GM23338 (cell line): ENCODE data around the gene MBD3L2.
"Not testable (repeated sequence)": the region's sequence is repeated elsewhere in the genome, so short reads cannot be mapped to it uniquely, and the experiment has no call there.

Experiments
- EZH2 ChIP-seq: fragments of 200-600 bp; sonication (generic); IDR thresholded peaks from one replicate; pipeline ENCODE4 v1.8.0; 2017; ENCODE audit warnings: antibody characterized with exemption, mild to moderate bottlenecking, low read depth; ENCODE audit not compliant: unreplicated experiment
- EZH2phosphoT487 ChIP-seq: fragments of 200-600 bp; sonication (generic); IDR thresholded peaks from one replicate; pipeline ENCODE4 v1.8.1; 2018; ENCODE audit warnings: antibody characterized with exemption; ENCODE audit not compliant: unreplicated experiment
- POLR2AphosphoS5 ChIP-seq: IDR thresholded peaks from 2 replicates; pipeline ENCODE4 v1.6.1; 2016; ENCODE audit warnings: antibody characterized with exemption, low read depth
- TF ChIP-seq, protein P1 (sequence below), 2 experiments: fragments of 200-600 bp in 1 of 2; sonication (generic) in 1 of 2; conservative IDR thresholded peaks; 2 replicates each; pipeline versions ENCODE4 v1.5.1 to v1.6.1; 2016 to 2017; ENCODE audit warnings: antibody characterized with exemption in 2 of 2, low read depth in 2 of 2, mild to moderate bottlenecking in 2 of 2, moderate library complexity in 1 of 2
- TF ChIP-seq, protein P2 (sequence below): IDR thresholded peaks from one replicate; pipeline ENCODE4 v1.6.1; 2018; ENCODE audit warnings: antibody characterized with exemption; ENCODE audit not compliant: unreplicated experiment

DNA sequence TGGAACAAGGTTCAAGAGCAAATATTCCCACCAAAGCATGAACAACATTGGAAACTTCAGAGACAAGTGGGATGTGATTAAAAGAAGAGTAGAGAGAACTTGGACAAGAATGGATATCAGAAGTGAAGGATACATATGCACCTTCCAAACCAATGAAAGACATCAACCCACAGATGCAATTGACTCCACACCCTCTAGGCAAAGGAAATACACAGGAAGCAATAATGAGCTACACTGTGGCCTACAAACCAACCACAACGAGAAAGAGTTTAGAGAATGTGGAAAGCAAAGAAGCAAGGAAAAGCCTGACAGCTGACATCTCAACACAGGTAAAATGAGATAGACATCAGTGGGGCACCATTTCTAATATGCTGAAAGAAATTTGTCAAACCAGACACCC is 20.3 kb upstream of the MBD3L2 start:
- TF ChIP-seq, protein P1, sequence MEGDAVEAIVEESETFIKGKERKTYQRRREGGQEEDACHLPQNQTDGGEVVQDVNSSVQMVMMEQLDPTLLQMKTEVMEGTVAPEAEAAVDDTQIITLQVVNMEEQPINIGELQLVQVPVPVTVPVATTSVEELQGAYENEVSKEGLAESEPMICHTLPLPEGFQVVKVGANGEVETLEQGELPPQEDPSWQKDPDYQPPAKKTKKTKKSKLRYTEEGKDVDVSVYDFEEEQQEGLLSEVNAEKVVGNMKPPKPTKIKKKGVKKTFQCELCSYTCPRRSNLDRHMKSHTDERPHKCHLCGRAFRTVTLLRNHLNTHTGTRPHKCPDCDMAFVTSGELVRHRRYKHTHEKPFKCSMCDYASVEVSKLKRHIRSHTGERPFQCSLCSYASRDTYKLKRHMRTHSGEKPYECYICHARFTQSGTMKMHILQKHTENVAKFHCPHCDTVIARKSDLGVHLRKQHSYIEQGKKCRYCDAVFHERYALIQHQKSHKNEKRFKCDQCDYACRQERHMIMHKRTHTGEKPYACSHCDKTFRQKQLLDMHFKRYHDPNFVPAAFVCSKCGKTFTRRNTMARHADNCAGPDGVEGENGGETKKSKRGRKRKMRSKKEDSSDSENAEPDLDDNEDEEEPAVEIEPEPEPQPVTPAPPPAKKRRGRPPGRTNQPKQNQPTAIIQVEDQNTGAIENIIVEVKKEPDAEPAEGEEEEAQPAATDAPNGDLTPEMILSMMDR (conservative IDR thresholded peaks at IDR 0.05; ENCODE audit: low read depth in 2 of 2): not testable (repeated sequence)
- TF ChIP-seq, protein P2, sequence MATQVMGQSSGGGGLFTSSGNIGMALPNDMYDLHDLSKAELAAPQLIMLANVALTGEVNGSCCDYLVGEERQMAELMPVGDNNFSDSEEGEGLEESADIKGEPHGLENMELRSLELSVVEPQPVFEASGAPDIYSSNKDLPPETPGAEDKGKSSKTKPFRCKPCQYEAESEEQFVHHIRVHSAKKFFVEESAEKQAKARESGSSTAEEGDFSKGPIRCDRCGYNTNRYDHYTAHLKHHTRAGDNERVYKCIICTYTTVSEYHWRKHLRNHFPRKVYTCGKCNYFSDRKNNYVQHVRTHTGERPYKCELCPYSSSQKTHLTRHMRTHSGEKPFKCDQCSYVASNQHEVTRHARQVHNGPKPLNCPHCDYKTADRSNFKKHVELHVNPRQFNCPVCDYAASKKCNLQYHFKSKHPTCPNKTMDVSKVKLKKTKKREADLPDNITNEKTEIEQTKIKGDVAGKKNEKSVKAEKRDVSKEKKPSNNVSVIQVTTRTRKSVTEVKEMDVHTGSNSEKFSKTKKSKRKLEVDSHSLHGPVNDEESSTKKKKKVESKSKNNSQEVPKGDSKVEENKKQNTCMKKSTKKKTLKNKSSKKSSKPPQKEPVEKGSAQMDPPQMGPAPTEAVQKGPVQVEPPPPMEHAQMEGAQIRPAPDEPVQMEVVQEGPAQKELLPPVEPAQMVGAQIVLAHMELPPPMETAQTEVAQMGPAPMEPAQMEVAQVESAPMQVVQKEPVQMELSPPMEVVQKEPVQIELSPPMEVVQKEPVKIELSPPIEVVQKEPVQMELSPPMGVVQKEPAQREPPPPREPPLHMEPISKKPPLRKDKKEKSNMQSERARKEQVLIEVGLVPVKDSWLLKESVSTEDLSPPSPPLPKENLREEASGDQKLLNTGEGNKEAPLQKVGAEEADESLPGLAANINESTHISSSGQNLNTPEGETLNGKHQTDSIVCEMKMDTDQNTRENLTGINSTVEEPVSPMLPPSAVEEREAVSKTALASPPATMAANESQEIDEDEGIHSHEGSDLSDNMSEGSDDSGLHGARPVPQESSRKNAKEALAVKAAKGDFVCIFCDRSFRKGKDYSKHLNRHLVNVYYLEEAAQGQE: not testable (repeated sequence)
- not testable (repeated sequence) for TF ChIP-seq EZH2phosphoT487, EZH2, POLR2AphosphoS5
